Sigmoid colon (tissue), 4 donors: ENCODE data around the gene OR5K4.

Source experiments
- CTCF ChIP-seq, 4 experiments: fragments of 450-650 bp in 3 of 4; fragments of 200-600 bp in 1 of 4; IDR thresholded peaks; one replicate each; pipeline ENCODE4 v1.5.1; 2016 to 2019; ENCODE audit warnings: antibody characterized with exemption in 4 of 4, mild to moderate bottlenecking in 3 of 4, moderate library complexity in 2 of 4
- EP300 ChIP-seq, 4 donors: sonication (generic); formaldehyde crosslinking; IDR thresholded peaks; one replicate each; pipeline ENCODE4 v1.6.1; 2017; ENCODE audit warnings: antibody characterized with exemption in 4 of 4
- POLR2A ChIP-seq, 2 donors: fragments of 450-650 bp; IDR thresholded peaks; one replicate each; pipeline ENCODE4 v1.6.1; 2016; ENCODE audit warnings: antibody characterized with exemption in 2 of 2, mild to moderate bottlenecking in 2 of 2, moderate library complexity in 2 of 2
- POLR2AphosphoS5 ChIP-seq, 4 donors: sonication (generic); formaldehyde crosslinking; IDR thresholded peaks; one replicate each; pipeline ENCODE4 v1.6.1; 2017; ENCODE audit warnings: antibody characterized with exemption in 4 of 4

GRCh38 chr3:98371186-98371585 lies 17.5 kb downstream of the OR5K4 start:
- TF ChIP-seq CTCF (IDR thresholded peaks at IDR 0.05) (no peak), POLR2AphosphoS5 (IDR thresholded peaks at IDR 0.05) (no peak), EP300 (IDR thresholded peaks at IDR 0.05) (no peak), POLR2A (IDR thresholded peaks at IDR 0.05) (no peak)
